Panc1 (cell line): ENCODE results near the gene THAP11. TPM values are rescaled to one million over a fixed set of nuclear protein-coding genes. Genes with fewer than 3 reads are reported as not detected.

Source experiments
- ATAC-seq: fragments of 200-7000 bp; cut with Tn5 transposase; 2 replicates; pipeline ENCODE4 v1.9.1; 2020; ENCODE audit warnings: mild to moderate bottlenecking, moderate library complexity
- BruUV-seq: library from RNA; stranded (reverse); fragments of 400-500 nt; replicated peaks from 2 replicates; lab custom pipeline; 2021; lab: Mats Ljungman, UMichigan
- CTCF ChIA-PET: fragments of 300-600 bp; sonication (Branson Sonifier 250); formaldehyde crosslinking; loops from one replicate; lab custom pipeline; 2022; ENCODE audit warnings: antibody characterized with exemption; lab: Charles Lee
- POLR2A ChIA-PET: fragments of 300-600 bp; sonication (Branson Sonifier 250); formaldehyde crosslinking; loops from one replicate; lab custom pipeline; 2022; ENCODE audit warnings: antibody characterized with exemption; lab: Charles Lee
- DNase-seq: peaks from one replicate; pipeline ENCODE4 v3.0.0-alpha.2; 2010; ENCODE audit warnings: low read depth, low spot score
- H3K27ac ChIP-seq: 2 replicates; pipeline ENCODE4 v1.5.1; 2011; ENCODE audit warnings: mild to moderate bottlenecking, low read length, inconsistent platforms
- H3K27me3 ChIP-seq: fragments of 200-500 bp; sonication (Bioruptor generic); 2 replicates; pipeline ENCODE4 v1.6.0; 2014; ENCODE audit warnings: low read length, inconsistent platforms; ENCODE audit not compliant: control insufficient read depth, insufficient read depth
- H3K36me3 ChIP-seq: fragments of 200-500 bp; sonication (Bioruptor generic); 2 replicates; pipeline ENCODE4 v1.5.1; 2014; ENCODE audit warnings: inconsistent platforms, mild to moderate bottlenecking, low read length, moderate library complexity; ENCODE audit not compliant: control insufficient read depth, insufficient read depth
- H3K4me1 ChIP-seq: 2 replicates; pipeline ENCODE4 v1.5.1; 2011; ENCODE audit warnings: inconsistent platforms, mild to moderate bottlenecking, low read length, moderate library complexity; ENCODE audit not compliant: control insufficient read depth, insufficient read depth
- H3K4me3 ChIP-seq, 2 experiments: 2 replicates each; pipeline ENCODE4 v1.5.1; 2011 to 2012; ENCODE audit warnings: low read depth in 2 of 2, low read length in 2 of 2, mild to moderate bottlenecking in 2 of 2, inconsistent platforms in 1 of 2, moderate library complexity in 1 of 2
- H3K9me3 ChIP-seq: fragments of 200-500 bp; sonication (Bioruptor generic); 2 replicates; pipeline ENCODE4 v1.5.1; 2014; ENCODE audit warnings: low read depth, mild to moderate bottlenecking, inconsistent platforms, low read length, moderate library complexity; ENCODE audit not compliant: control insufficient read depth, insufficient read depth
- POLR2AphosphoS5 ChIP-seq: IDR thresholded peaks from 2 replicates; pipeline ENCODE4 v1.6.1; 2012; ENCODE audit warnings: mild to moderate bottlenecking, low read depth, low read length, moderate library complexity
- SIN3A ChIP-seq: IDR thresholded peaks from 2 replicates; pipeline ENCODE4 v1.6.1; 2012; ENCODE audit warnings: low read depth, mild to moderate bottlenecking, low read length, moderate library complexity, borderline replicate concordance; ENCODE audit not compliant: insufficient read depth
- TCF7L2 ChIP-seq: IDR thresholded peaks from 2 replicates; pipeline ENCODE4 v1.6.1; 2011; ENCODE audit warnings: mild to moderate bottlenecking, low read depth, low read length, inconsistent platforms
- in situ Hi-C: cut with HindIII; loops from 2 replicates; pipeline ENCODE4 v1.10.0; 2016; ENCODE audit warnings: low sequenced_read_pairs, low pct_unique_long_range_greater_than_20kb
- intact Hi-C: fragments of 100-400 bp; cut with micrococcal nuclease; formaldehyde crosslinking; loops from one replicate; pipeline ENCODE4 v1.10.0; 2022; ENCODE audit not compliant: unreplicated experiment
- total RNA-seq: library from RNA; stranded (reverse); gene quantifications from one replicate; pipeline ENCODE4 v1.2.1, GENCODE V29; 2021; ENCODE audit not compliant: unreplicated experiment
- TF ChIP-seq, protein P1 (sequence below): fragments of 450-650 bp; IDR thresholded peaks from 2 replicates; pipeline ENCODE4 v1.5.1; 2017; ENCODE audit warnings: mild to moderate bottlenecking
- TF ChIP-seq, protein P2 (sequence below), 2 experiments: IDR thresholded peaks; 2 replicates each; pipeline ENCODE4 v1.6.1; 2011 to 2012; ENCODE audit warnings: low read depth in 2 of 2, control low read depth in 1 of 2, low read length in 1 of 2, mild to moderate bottlenecking in 1 of 2, moderate library complexity in 1 of 2; ENCODE audit not compliant: insufficient read depth in 1 of 2

Gene THAP11
- total RNA-seq, 1 experiment from 2014 or later: 27.3 TPM

DNA sequence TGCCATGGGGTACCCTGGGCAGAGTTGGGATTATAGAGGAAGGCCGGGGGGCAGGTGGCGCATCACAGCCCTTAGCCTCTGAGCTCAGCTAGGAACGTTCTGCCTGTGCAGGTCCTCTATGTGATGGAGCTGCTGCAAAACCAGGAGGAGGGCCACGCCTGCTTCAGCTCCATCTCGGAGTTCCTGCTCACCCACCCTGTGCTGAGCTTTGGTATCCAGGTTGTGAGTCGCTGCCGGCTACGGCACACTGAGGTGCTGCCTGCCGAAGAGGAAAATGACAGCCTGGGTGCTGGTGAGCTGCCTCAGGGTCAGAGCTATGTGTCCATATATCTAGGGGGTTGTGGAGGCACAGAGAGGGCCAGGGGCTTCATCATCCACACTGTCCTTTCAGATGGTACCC is 36.7 kb downstream of the THAP11 start:
- ATAC-seq: no peak
- Histone ChIP-seq H3K4me3 (no peak overlapping the region), H3K27ac (no peak overlapping the region), H3K9me3 (no peaks in the 10 kb centered on the region), H3K36me3 (no peaks in the 10 kb centered on the region; the same call in none of the 2 replicates), H3K27me3 (no peaks in the 10 kb centered on the region), H3K4me1 (peaks cover 11% of the 10 kb centered on the region)
- in situ Hi-C loops (no loop called here), intact Hi-C loops (no loop called here)
- no peak for DNase-seq
- POLR2A ChIA-PET: no interaction called here
- CTCF ChIA-PET: no interaction called here
- no TSS peak for BruUV-seq
- no peak for TF ChIP-seq SIN3A
- TF ChIP-seq, protein P1, sequence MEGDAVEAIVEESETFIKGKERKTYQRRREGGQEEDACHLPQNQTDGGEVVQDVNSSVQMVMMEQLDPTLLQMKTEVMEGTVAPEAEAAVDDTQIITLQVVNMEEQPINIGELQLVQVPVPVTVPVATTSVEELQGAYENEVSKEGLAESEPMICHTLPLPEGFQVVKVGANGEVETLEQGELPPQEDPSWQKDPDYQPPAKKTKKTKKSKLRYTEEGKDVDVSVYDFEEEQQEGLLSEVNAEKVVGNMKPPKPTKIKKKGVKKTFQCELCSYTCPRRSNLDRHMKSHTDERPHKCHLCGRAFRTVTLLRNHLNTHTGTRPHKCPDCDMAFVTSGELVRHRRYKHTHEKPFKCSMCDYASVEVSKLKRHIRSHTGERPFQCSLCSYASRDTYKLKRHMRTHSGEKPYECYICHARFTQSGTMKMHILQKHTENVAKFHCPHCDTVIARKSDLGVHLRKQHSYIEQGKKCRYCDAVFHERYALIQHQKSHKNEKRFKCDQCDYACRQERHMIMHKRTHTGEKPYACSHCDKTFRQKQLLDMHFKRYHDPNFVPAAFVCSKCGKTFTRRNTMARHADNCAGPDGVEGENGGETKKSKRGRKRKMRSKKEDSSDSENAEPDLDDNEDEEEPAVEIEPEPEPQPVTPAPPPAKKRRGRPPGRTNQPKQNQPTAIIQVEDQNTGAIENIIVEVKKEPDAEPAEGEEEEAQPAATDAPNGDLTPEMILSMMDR: no peak
- TF ChIP-seq TCF7L2: no peak
- no peak for TF ChIP-seq POLR2AphosphoS5
- TF ChIP-seq, protein P2, sequence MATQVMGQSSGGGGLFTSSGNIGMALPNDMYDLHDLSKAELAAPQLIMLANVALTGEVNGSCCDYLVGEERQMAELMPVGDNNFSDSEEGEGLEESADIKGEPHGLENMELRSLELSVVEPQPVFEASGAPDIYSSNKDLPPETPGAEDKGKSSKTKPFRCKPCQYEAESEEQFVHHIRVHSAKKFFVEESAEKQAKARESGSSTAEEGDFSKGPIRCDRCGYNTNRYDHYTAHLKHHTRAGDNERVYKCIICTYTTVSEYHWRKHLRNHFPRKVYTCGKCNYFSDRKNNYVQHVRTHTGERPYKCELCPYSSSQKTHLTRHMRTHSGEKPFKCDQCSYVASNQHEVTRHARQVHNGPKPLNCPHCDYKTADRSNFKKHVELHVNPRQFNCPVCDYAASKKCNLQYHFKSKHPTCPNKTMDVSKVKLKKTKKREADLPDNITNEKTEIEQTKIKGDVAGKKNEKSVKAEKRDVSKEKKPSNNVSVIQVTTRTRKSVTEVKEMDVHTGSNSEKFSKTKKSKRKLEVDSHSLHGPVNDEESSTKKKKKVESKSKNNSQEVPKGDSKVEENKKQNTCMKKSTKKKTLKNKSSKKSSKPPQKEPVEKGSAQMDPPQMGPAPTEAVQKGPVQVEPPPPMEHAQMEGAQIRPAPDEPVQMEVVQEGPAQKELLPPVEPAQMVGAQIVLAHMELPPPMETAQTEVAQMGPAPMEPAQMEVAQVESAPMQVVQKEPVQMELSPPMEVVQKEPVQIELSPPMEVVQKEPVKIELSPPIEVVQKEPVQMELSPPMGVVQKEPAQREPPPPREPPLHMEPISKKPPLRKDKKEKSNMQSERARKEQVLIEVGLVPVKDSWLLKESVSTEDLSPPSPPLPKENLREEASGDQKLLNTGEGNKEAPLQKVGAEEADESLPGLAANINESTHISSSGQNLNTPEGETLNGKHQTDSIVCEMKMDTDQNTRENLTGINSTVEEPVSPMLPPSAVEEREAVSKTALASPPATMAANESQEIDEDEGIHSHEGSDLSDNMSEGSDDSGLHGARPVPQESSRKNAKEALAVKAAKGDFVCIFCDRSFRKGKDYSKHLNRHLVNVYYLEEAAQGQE (IDR thresholded peaks at IDR 0.05; ENCODE audit: insufficient read depth in 1 of 2, low read depth in 2 of 2, low read length in 1 of 2): no peak

DNA sequence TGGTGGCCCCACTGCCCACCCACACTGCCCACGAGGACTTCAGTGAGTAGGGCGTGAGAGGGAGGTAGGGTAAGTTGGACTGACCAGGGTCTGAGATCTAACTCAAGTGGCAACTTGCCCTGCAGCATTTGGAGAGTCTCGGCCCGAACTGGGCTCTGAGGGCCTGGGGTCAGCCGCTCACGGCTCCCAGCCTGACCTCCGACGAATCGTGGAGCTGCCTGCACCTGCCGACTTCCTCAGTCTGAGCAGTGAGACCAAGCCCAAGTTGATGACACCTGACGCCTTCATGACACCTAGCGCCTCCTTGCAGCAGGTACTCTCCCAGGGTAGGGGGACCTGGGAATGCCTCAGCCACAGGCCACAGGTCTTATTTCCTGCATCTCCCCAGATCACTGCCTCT is 37.3 kb downstream of the THAP11 start:
- intact Hi-C loops: no loop called here
- no peak overlapping the region for H3K4me3 ChIP-seq
- H3K27me3 ChIP-seq: no peaks in the 10 kb centered on the region
- no peaks in the 10 kb centered on the region for H3K9me3 ChIP-seq
- BruUV-seq: no TSS peak
- no peak for DNase-seq
- H3K4me1 ChIP-seq: peaks cover 5% of the 10 kb centered on the region
- TF ChIP-seq POLR2AphosphoS5 (no peak), TCF7L2 (no peak), SIN3A (no peak)
- TF ChIP-seq, protein P2 (IDR thresholded peaks at IDR 0.05; ENCODE audit: insufficient read depth in 1 of 2, low read depth in 2 of 2, low read length in 1 of 2): no peak
- TF ChIP-seq, protein P1: no peak
- in situ Hi-C loops: no loop called here
- ATAC-seq: no peak
- POLR2A ChIA-PET: no interaction called here
- CTCF ChIA-PET: interaction anchor here (0.5 kb wide), 1 partner anchor 1536 kb away, joined by 3 read pairs; no protein-coding TSS in a partner anchor
- no peaks in the 10 kb centered on the region; the same call in none of the 2 replicates for H3K36me3 ChIP-seq
- H3K27ac ChIP-seq: no peak overlapping the region
